NCI-H510A (cell line): ENCODE measurements around the gene ELP4.
"Not testable (repeated sequence)": the region's sequence is repeated elsewhere in the genome, so short reads cannot be mapped to it uniquely, and the experiment has no call there.

Experiments
- DNase-seq: peaks from one replicate; lab custom pipeline; 2025; lab: John Stamatoyannopoulos, UW

The ELP4 gene, protein sequence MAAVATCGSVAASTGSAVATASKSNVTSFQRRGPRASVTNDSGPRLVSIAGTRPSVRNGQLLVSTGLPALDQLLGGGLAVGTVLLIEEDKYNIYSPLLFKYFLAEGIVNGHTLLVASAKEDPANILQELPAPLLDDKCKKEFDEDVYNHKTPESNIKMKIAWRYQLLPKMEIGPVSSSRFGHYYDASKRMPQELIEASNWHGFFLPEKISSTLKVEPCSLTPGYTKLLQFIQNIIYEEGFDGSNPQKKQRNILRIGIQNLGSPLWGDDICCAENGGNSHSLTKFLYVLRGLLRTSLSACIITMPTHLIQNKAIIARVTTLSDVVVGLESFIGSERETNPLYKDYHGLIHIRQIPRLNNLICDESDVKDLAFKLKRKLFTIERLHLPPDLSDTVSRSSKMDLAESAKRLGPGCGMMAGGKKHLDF

DNA sequence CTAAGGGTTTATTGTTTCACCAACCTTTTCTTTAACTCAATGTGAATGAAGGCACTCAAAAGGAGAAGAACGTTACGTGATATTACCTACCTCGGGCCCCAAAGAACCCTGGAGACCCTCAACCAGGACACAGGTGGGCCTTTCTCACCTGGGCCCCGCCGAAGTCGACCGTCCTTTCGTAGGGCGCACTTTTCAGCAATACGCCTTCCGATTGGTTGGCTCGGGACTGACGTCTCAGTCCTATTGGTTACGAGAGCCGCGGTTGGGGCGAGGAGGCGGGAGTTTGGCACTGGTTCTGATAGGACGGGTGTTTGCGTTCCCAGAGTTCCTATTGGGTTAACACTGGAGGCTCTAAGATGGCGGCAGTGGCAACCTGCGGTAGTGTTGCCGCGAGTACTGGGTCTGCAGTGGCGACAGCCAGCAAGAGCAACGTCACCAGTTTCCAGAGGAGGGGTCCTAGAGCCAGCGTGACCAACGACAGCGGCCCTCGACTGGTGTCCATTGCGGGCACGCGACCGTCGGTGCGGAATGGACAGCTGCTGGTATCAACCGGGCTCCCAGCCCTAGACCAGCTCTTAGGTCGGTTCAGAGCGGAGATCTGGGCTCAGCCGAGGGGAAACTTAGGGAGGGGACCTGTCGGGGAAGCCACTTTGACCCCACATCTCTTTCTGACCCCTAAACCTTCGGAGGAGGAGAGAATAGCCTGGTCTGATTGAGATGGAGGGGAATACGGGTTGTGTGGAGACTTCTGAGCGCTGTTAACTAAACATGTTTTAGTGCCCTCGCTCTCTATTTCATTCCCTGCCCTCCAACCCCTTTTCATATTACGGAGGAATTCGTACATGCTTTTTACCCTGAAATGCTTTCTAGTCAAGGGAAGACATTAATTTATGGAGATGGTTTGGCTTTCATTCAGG lies at the start of gene ELP4, which contains the start of gene IMMP1L:
Gene ELP4, plus strand, starts transcription at position 339 of the 917 bp plus-strand sequence. Its CDS starts 18 bp downstream, at position 357.
Gene IMMP1L, minus strand, starts transcription at position 194 of the 917 bp plus-strand sequence. CDS start 46,346 bp downstream, outside the sequence.
- peak; percentile 82 for DNase-seq

DNA sequence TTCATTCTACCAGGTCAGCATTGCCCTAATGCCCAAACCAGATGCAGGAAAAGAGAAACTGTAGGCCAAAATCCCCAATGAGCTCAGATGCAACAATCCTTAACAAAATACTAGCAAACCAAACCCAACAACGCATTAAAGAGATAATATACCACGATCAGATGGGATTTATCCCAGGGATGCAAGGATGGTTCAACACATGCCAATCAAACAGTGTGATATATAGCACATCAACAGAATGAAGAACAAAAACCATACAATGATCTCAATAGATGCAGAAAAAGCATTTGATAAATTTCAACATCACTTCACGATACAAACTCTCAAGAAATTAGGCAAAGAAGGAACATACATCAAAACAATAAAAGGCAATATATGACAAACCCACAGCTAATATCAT lies 45.1 kb upstream of the ELP4 start:
- DNase-seq = no peak

DNA sequence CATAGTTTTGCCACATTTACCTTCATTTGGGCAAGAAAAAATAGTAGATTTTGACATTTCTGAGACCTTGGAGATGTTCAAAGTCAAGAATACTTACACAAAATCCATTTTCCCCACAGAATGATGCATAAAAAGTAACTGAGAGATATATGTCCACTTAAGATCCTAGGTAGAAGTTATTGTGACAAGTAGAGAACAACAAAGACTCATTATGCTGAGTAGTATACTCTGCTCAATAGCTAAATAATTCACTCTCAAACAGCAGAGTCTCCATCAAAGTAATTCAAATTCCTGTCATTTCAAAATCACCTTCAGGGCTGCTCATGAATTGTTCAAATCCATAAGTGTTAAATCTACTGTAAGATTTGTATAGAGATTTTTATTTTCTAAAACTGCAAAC lies 35.5 kb upstream of the ELP4 start:
- DNase-seq = no peak

DNA sequence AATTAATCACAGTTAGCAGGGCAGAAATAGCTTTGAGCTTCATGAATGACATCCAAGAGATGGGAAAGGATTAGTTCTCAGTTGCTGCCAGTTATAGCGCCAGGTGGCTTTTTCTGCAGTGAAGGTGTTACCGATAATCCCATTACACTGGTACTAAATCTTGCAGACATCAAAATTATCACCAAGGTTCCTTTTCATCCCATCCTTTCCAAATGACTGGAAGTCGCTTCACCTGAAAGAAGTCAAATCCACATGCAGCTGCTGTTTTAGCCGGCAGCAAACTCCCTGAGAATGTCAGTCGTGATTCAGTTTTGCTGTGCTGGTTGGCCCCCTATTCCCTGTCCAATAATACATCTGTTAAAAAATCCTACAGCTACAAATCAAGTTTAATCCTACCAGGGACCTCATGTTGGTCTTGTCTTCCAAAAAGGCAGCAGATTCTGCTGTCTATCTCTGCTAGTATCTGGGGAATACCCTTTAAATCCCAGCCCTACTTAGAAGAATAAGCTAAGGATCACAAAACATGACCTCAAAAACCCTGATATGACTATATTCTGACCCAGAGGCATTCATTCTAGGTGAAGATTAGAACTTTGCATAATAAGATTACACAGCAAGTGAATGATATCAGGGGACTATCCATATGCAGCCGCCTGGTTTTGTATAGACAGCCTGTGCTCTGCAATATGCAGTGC lies 31.9 kb upstream of the ELP4 start:
- DNase-seq = no peak

DNA sequence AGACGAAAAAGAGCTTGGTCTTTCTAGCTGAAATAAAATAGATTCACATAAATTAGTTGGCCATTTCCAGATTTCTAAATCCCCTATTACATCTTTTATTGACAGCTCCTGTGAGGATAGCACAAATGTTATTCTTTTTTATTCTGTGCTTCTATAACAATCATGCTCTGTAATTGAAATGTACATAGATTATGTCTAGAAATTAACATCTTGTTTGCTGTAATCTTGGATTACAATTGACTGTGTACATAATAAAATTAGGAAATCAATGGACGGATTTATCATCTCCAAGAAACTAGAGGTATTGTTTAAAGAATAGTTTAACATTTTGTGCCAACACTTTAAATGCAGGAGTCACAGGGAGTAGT lies 31.4 kb upstream of the ELP4 start:
- DNase-seq = no peak

DNA sequence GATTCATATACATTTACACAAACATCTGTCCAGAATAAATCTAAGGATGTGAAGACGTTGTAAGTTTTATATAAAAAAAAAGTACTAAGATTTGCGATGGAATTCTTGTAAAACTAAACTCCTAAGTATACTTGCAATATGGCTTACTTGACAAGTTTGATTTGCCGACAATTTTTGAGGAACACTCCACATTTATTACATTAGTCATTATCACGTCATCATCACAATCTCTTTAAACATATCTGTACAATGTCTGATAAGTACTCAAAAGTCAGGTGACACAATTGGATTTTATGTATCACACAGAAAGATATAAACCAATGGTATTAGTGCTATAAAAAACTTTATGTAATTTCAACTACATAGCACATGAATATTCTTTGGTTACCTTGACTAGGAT lies 30.5 kb upstream of the ELP4 start:
- DNase-seq = no peak

DNA sequence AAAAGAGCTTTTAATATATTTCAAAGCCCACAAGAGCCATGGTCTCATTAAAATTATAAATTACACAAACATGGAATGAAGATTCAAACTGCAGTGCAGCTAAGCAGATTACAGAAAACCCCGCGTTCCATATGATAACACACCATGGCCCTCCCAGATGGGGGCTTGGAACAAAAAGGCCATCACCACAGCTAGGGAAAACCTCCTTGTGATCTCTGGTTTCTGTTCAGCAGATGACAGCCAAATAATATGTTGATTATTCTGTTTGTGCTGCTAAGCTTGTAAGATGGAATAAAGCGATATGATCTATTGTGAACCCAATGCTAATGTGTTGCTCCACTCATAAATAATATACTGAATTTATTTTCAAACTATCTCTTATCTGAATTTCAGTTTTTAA lies 28.6 kb upstream of the ELP4 start:
- no peak for DNase-seq

DNA sequence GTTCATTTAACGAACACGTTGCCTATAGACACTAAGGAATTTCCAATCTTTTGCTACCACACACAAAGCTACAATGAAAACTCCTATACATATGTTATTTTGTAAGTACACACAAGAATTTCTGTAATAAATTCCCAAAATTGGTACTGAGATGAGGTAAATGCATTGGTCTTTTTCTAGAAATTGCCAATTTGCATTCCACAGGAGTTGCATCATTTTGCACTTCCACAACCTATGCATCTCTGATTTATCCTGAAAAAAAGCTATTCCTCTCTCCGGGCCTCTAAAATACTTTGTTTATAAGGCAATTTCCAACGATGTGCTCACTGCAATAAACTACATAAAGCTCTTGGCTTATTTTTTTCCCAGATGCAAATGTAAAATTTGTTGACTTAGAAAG lies 25.1 kb upstream of the ELP4 start:
- no peak for DNase-seq

DNA sequence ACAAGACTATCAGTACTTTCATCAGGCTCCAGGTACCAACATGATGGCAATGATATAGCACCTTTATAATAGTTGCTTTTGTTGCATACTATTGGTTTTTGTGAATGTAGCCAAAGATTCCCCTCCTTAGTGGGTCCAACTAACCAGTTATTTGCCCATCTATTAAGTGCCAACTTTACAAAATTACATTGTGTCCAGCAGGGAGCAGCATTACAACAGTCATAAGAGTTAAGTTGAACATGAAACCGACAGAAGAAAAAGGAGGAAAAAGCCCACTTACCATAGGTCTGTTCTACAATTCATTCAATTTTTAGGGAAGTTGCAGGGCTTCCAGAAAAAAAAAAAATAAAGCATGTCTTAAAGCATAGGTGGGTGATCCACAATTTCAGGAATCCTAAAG lies 21.7 kb upstream of the ELP4 start:
- DNase-seq = no peak

DNA sequence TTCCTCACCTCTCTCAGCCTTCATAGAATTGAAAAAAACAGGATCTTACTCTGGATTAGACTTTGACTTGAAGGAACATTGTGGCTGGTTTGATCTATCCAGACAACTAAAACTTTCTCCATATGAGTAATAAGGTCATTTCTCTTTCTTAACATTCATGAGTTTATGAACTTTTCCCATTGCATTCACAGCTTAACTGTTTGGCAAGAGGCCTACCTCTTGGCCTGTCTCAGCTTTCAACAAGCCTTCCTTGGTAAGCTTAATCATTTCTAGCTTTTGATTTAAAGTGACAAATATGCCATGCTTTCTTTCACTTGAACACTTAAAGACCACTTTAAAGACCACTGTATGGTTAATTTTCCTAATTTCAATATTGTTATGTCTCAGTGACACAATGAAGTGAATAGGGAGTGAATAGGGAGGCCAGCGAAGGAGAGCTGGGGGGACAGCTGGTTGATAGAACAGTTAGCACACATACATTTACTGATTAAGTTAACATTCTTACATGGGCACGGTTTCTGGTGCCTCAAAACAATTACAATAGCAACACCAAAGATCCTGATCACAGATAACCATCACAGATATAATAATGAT lies 17.1 kb upstream of the ELP4 start:
- DNase-seq = no peak

DNA sequence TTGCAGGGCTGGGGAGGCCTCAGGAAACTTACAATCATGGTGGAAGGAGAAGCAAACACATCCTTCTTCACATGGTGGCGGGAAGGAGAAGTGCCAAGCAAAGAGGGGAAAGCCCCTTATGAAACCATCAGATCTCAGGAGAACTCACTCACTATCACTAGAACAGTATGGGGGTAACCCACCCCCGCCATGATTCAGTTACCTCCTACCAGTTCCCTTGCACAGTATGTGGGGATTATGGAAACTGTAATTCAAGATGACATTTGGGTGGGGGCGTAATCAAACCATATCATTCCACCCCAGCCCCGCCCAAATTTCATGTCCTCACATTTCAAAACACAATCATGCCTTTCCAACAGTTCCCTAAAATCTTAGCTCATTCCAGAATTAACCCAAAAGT lies 16.3 kb upstream of the ELP4 start:
- DNase-seq = no peak

DNA sequence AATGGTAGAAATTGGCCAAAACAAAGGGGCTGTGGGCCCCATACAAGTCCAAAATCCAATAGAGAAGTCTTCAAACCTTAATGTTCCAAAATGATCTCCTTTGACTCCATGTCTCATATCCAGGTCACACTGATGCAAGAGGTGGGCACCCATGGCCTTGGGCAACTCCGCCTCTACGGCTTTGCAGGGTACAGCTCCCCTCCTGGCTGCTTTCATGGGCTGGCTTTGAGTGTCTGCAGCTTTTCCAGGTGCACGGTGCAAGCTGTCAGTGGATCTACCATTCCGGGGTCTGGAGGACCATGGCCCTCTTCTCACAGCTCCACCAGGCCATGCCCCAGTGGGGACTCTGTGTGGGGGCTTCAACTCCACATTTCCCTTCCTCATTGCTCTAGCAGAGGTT lies 15.8 kb upstream of the ELP4 start:
- not testable (repeated sequence) for DNase-seq

DNA sequence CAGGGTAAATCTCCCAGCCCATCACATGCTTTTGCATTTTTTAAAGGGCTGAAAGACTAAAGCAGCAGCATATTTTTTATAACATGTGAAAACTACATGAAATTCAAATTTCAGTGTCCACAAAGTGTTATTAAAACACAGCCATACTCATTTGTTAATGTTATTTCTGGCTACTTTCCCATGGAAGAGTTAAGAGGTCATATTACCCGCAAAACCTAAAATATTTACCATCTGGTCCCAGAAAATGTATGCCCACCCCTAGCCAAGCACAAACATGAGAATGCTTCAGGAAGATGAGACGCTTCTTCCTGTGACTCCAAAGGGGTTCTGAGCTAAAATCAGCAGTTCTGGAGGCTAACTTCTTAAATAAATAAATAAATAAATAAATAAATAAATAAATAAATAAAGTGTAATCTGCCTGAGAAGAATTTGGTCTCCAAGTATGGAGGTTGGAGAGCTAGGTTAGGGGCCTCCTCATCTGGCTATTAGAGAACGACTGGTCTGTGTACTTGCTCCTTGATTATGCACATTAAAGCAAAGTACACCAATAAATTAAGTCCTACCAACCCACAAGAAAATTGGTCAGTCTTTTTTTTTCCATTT lies 9.9 kb upstream of the ELP4 start:
- no peak for DNase-seq

DNA sequence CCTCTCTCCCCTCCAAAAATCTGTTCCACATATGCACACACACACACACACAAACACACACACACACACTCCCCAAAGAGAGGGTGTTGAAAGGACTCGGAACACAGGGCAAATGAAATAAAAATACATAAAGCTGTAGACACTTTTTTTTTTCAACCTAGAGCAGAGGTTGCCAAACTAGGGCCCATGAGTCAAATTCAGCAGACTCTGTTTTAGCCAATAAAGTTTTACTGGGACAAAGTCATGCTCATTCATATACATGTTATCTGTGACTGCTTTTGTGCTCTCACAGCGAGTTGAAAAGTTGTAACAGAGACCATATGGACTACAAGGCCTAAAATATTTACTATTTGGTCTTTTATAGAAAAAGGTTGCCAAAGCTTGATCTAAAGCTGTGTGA lies 9.0 kb upstream of the ELP4 start:
- no peak for DNase-seq

DNA sequence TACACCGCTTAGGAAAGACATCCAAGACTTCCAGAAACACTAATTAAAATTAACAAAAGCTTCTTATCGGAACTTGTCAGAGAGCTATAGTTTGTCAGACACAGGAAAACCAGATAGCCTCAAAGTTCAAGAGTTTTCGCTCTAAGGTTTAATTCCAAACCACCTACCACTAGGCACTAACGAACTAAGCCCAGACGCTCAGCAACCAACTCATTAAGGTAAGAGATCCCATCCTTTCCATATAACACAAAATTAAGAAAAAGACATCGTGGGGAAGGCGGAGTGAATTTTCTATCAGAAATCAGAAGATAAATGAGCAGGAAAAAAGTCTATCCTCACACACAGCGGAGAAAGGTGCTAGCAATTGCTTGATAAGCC lies 527 bp upstream of the ELP4 start:
- no peak for DNase-seq

DNA sequence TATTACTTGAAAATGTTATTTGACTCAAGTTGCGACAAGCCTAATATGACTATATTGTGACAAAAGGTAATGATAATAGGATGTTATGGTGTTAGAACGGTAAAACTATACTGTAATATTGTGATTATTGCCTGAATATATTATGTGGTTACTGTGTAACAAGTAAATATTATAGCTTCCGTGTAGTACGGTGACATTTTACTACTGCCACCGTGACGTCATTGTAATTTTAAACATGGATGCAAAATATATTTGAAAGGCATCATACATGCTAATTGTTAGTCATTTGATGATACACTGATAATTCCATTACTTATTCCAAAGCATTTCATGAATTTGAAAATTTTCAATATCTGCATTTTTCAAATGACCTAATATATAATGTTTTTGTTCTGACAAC lies 2.5 kb downstream of the ELP4 start:
- DNase-seq = no peak

DNA sequence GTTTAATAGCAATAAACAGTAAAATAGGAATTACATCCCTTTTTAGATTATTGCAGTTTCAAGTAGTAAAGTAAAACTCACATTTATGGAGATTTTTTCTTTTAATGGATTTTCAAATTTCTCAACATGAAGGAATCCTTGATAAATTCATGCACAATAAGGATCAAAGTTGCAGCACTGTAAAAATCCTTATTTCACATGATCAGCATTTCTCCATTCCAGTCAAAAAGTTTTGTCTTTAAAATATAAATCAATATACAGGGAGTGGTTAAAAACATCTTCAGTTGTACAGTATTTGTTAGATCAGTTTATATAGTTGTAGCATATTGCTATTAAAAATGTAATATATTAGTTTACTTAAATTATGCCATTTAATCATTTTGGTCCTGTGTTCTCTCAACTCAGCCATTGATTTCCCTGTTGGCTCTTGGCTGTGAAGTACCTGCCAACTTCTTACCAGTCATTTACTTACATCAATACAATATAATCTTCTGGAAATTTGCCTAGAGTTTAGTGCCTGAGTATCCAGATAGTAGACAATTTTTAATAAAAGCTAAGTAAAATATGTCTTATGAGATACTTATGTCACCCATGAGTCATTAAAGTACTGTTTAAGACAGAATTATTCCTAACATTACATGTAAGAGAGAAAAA lies 12.1 kb downstream of the ELP4 start:
- no peak for DNase-seq

DNA sequence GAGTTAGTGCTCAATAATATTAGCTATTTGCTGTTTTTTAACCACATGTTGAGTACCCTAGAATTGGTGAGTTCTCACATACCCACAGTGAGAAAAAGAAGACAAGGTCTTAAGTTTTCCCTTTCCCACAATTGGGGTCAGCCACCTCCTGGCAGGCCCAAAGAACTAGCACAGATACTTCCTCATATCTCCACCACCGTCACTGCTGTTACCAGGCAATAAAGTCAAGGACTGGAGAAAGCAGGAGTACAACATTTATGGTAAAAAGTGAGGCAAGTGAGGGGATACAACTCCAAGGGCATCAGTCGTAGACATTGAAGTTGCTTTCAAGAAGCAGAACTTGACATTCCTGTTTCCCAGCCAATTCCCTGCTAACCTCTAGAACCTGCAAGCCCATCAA lies 19.6 kb downstream of the ELP4 start:
- DNase-seq = no peak

DNA sequence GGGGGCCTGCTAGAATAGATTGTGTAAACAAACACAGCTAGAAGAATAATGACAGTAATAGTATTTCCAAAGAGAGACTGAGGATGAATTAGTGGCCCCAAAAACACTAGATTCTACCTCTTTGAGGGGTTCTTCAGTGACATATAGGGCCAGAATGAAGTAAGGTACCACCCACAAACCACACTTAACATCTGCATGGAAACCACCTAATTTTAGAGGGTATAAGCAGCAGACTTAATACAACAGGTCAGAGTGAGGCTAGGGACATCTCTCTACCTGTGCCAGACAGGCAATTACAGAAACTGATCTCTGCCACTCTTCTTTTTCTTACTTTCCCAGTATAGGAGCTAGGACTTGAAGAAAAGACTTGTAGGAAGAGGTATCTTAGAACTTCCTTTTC lies 20.1 kb downstream of the ELP4 start:
- no peak for DNase-seq

DNA sequence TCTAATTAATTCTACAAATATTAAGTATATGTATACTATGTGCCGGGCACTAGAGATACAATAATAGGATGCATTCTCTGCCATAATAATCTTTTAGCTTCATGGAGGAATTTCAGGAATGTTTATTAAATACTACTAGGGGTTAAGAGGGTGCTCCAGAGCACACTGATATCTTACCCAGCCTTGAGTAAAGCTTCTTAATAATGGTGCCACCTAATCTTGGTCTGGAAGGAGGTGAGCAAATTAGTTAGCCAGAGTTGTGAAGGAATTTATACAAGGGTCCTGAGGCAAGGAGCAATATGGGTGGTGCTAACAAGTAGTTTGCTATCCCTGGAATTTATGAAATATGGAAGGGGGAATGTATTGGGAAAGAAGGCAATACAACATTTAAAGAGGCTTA lies 21.7 kb downstream of the ELP4 start:
- no peak for DNase-seq

DNA sequence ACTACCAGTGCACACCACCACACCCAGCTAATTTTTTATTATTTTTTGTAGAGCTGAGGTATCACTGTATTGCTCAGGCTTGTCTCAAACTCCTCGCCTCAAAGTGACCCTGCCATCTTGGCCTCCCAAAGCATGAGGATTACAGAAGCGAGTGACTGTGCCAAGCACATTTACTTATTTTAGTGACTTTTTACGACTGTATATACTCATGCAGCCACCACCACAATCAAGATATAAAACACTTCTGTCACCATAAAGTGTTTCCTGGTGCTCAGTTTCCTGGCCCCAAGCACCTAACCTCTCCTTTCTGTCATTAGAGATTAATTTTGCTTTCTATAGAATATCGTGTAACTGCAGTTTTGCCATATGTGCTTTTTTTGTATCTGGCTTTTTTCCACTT lies 25.9 kb downstream of the ELP4 start:
- DNase-seq = no peak
